ENCODE results near the gene DEFB125.
"Not testable (repeated sequence)": the region's sequence is repeated elsewhere in the genome, so short reads cannot be mapped to it uniquely, and the experiment has no call there.

The DEFB125 gene

DNA sequence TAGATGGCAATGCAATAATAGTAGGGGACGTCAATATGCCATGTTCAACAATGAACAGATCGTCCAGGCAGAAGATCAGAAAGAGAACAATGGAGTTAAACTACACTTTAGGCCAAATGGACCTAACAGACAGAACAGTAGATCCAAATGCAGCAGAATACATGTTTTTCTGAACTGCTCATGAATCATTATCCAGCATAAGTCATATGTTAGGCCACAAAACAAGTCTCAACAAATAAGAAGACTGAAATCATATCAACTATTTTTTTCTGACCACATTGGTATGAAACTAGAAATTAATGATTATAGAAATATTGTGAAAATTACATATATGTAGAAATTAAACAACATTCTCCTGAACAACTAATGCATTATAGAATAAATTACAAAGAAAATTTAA, 10.2 kb upstream of the DEFB125 start:
- no peak overlapping the region for H3K27ac ChIP-seq
- TF ChIP-seq, protein P1, sequence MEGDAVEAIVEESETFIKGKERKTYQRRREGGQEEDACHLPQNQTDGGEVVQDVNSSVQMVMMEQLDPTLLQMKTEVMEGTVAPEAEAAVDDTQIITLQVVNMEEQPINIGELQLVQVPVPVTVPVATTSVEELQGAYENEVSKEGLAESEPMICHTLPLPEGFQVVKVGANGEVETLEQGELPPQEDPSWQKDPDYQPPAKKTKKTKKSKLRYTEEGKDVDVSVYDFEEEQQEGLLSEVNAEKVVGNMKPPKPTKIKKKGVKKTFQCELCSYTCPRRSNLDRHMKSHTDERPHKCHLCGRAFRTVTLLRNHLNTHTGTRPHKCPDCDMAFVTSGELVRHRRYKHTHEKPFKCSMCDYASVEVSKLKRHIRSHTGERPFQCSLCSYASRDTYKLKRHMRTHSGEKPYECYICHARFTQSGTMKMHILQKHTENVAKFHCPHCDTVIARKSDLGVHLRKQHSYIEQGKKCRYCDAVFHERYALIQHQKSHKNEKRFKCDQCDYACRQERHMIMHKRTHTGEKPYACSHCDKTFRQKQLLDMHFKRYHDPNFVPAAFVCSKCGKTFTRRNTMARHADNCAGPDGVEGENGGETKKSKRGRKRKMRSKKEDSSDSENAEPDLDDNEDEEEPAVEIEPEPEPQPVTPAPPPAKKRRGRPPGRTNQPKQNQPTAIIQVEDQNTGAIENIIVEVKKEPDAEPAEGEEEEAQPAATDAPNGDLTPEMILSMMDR (conservative IDR thresholded peaks at IDR 0.05), result no peak
- no peak for TF ChIP-seq ZFX (IDR thresholded peaks at IDR 0.05)

DNA sequence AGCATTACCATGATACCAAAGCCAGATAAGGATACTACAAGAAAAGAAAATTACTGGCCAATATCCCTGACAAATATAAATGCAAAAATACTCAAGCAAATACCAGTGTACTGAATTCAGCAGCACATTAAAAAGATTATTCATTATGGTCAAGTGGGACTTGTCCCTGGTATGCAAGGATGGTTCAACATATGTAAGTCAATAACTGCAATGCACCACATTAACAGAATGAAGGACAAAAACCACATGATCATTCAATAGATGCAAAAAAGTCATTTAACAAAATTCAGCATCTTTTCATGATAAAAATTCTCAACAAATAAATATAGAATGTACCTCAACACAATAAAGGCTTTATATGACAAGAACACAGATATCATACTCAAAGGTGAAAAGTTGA, 9.1 kb upstream of the DEFB125 start:
- H3K27ac ChIP-seq, result no peak overlapping the region
- TF ChIP-seq, protein P1 (conservative IDR thresholded peaks at IDR 0.05), result no peak
- no peak for TF ChIP-seq ZFX (IDR thresholded peaks at IDR 0.05)

DNA sequence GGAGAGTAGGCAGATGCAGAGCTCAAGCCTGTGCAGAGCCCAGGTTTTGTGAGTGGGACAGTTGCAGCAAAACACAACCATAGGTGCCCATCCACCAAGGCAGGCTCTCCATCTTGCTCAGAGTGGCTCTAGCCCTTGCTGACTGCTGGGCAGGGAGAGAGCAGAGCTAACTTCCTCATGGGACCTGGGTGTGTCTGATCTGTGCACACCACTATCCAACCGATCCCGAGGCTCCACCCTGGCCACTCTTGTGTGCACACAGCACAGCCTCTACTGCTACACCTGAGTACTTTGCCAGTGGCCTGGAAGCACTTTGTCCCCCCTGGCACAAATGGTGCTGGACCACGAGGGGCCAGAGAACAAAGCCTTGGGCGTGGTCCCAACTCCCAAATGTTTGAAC, 7.9 kb upstream of the DEFB125 start:
- H3K27ac ChIP-seq, result no peak overlapping the region
- no peak for TF ChIP-seq ZFX (IDR thresholded peaks at IDR 0.05)
- TF ChIP-seq, protein P1 (conservative IDR thresholded peaks at IDR 0.05), result no peak

DNA sequence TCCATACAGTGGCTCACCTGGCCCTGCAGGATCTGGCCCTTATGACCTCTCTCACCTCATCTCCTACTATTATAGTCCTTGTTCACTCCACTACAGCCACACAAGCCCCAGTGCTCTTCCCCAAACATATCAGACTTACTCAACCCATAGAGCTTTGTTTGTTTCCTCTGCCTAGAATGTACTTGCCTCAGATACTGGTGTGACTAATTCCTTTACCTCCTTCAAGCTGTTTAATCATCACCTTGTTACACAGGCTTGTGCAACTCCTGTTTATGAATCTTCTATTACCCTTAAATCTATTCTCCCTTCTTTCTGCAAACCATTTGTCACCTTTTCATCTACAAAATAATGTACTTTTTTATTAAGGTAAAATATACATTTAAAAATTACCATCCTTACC, 3.2 kb downstream of the DEFB125 start:
- TF ChIP-seq, protein P1 (conservative IDR thresholded peaks at IDR 0.05), result no peak
- TF ChIP-seq ZFX (IDR thresholded peaks at IDR 0.05), result no peak
- H3K27ac ChIP-seq, result no peak overlapping the region

DNA sequence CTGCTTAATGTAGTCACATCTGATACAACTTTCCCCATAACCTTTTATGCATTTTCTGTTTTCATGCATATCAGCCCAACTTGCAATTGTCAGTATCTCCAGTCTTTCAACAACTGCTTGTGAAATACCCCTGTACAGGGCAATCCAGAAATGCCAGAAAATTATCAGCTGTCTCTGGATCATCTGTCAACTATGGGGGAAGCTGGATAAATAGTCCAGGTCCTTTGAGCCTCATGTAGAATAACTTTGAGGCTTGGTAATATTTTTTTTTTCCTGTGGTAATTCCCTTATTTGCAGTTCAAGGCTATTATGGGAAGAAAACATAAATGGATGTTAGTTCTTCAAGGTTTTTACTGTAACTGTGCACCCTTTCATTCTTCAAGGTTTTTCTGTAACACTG, 6.2 kb downstream of the DEFB125 start:
- TF ChIP-seq, protein P1 (conservative IDR thresholded peaks at IDR 0.05), result no peak
- TF ChIP-seq ZFX (IDR thresholded peaks at IDR 0.05), result no peak
- no peak overlapping the region for H3K27ac ChIP-seq

DNA sequence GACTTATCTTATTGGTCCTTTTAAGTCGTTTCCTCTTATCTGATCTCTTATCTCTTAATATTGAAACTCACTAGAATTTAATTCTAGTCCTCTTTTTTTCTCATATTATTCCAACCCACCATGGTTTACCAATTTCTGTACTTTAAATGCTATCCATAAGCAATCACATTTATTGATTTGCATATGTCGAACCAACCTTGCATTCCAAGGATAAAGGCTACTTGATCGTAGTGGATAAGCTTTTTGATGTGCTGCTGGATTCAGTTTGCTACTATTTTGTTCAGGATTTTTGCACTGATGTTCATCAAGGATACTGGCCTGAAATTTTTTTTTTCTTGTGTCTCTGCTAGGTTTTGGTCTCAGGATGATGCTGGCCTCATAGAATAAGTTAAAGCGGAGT, 7.7 kb downstream of the DEFB125 start:
- H3K27ac ChIP-seq, result no peak overlapping the region
- TF ChIP-seq ZFX (IDR thresholded peaks at IDR 0.05), result no peak
- TF ChIP-seq, protein P1 (conservative IDR thresholded peaks at IDR 0.05), result no peak

DNA sequence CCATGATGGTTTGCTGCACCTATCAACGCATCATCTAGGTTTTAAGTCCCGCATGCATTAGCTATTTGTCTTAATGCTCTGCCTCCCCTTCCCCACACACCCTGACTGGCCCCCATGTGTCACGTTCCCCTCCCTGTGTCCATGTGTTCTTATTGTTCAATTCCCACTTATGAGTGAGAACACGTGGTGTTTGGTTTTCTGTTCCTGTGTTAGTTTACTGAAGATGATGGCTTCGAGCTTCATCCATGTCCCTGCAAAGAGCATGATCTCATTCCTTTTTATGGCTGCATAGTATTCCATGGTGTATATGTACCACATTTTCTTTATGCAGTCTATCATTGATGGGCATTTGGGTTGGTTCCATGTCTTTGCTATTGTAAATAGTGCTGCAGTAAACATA, 10.2 kb downstream of the DEFB125 start:
- not testable (repeated sequence) for H3K27ac ChIP-seq

DNA sequence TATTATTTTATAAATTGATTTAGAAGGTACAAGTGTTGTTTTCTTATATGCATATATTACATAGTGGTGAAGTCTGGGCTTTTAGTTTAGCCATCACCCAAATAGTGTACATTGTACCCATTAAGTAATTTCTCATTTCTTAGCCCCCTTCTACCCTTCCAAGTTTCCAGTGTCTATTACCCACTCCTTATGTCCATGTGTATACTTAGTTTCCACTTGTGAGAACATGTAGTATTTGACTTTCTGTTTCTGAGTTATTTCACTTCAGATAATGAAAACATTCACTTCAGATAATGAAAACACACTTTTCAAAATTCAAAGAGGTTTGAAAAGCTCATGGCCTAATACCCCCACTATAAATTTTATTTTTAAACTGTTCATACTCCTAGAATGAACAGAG, 14.5 kb downstream of the DEFB125 start:
- no peak for TF ChIP-seq ZFX (IDR thresholded peaks at IDR 0.05)
- TF ChIP-seq, protein P1 (conservative IDR thresholded peaks at IDR 0.05), result no peak
- no peak overlapping the region for H3K27ac ChIP-seq

Data from C4-2B (cell line).